SU-DHL-6 (cell line): ENCODE data around the gene SLC25A1.

ENCODE experiments used
- H2AFZ ChIP-seq: fragments of 200-600 bp; sonication (generic); 2 replicates; pipeline ENCODE4 v1.6.1; 2014; ENCODE audit warnings: low read depth, mild to moderate bottlenecking, moderate library complexity, mixed read lengths, antibody characterized with exemption, low read length; ENCODE audit not compliant: severe bottlenecking
- H3F3A ChIP-seq: fragments of 200-600 bp; shearing (Covaris generic); 2 replicates; pipeline ENCODE4 v1.6.0; 2016; ENCODE audit warnings: antibody characterized with exemption, mild to moderate bottlenecking; ENCODE audit not compliant: insufficient read depth
- H3K27ac ChIP-seq: fragments of 200-600 bp; sonication (generic); 2 replicates; pipeline ENCODE4 v1.5.1; 2016; ENCODE audit warnings: low read depth, mild to moderate bottlenecking, low read length, moderate library complexity, mixed read lengths
- H3K27me3 ChIP-seq: fragments of 200-600 bp; sonication (generic), shearing (Covaris generic); 2 replicates; pipeline ENCODE4 v1.6.0; 2014; ENCODE audit warnings: mild to moderate bottlenecking, low read length
- H3K36me3 ChIP-seq: fragments of 200-600 bp; sonication (generic); 2 replicates; pipeline ENCODE4 v1.6.1; 2014; ENCODE audit warnings: mild to moderate bottlenecking, low read length, mixed read lengths
- H3K4me2 ChIP-seq: fragments of 300-600, 200-600 bp; shearing (Covaris generic), sonication (generic); 2 replicates; pipeline ENCODE4 v1.6.0; 2014; ENCODE audit warnings: low read length, low read depth, mild to moderate bottlenecking; ENCODE audit not compliant: poor library complexity, severe bottlenecking
- H3K4me3 ChIP-seq: fragments of 200-600 bp; sonication (generic); 2 replicates; pipeline ENCODE4 v1.5.1; 2014; ENCODE audit warnings: antibody characterized with exemption, low read length, mild to moderate bottlenecking, mixed read lengths; ENCODE audit not compliant: insufficient read depth, poor library complexity, severe bottlenecking
- H3K79me2 ChIP-seq: fragments of 200-600 bp; sonication (generic); 2 replicates; pipeline ENCODE4 v1.6.1; 2014; ENCODE audit warnings: mild to moderate bottlenecking, low read length, moderate library complexity; ENCODE audit not compliant: insufficient read depth
- H3K9ac ChIP-seq: fragments of 200-600 bp; sonication (generic); 2 replicates; pipeline ENCODE4 v1.7.0; 2014; ENCODE audit warnings: mild to moderate bottlenecking, low read length
- H3K9me2 ChIP-seq: fragments of 200-600 bp; sonication (generic); replicated peaks from 2 replicates; pipeline ENCODE4 v1.6.1; 2014; ENCODE audit warnings: low read length; ENCODE audit not compliant: insufficient read depth
- H3K9me3 ChIP-seq: fragments of 200-600 bp; sonication (generic); 2 replicates; pipeline ENCODE4 v1.6.1; 2014; ENCODE audit warnings: low read length, mixed read lengths; ENCODE audit not compliant: insufficient read depth
- H4K20me1 ChIP-seq: fragments of 200-600 bp; sonication (generic); 2 replicates; pipeline ENCODE4 v1.6.1; 2014; ENCODE audit warnings: low read depth, mild to moderate bottlenecking, antibody characterized with exemption, low read length, moderate library complexity, mixed read lengths
- CTCF ChIP-seq: fragments of 200-600 bp; sonication (generic); IDR thresholded peaks from one replicate; pipeline ENCODE4 v1.5.1; 2017; ENCODE audit warnings: antibody characterized with exemption, mild to moderate bottlenecking, low read length, moderate library complexity; ENCODE audit not compliant: insufficient read depth, poor library complexity, severe bottlenecking
- EZH2phosphoT487 ChIP-seq: fragments of 200-600 bp; sonication (generic), shearing (Covaris generic); conservative IDR thresholded peaks from 2 replicates; pipeline ENCODE4 v1.6.1; 2018; ENCODE audit warnings: mild to moderate bottlenecking, antibody characterized with exemption, low read length, moderate library complexity, mixed read lengths

The SLC25A1 gene

GRCh38 chr22:19136915-19137314 is 41.6 kb downstream of the SLC25A1 start:
- Histone ChIP-seq H3K36me3 (no peaks in the 10 kb centered on the region), H3K27ac (no peak overlapping the region), H3K79me2 (no peaks in the 10 kb centered on the region), H3K4me2 (no peak overlapping the region), H4K20me1 (no peaks in the 10 kb centered on the region), H3F3A (no peaks in the 10 kb centered on the region), H3K9ac (no peak overlapping the region), H3K27me3 (no peaks in the 10 kb centered on the region), H3K9me3 (no peaks in the 10 kb centered on the region), H3K9me2 (no peaks in the 10 kb centered on the region), H2AFZ (no peak overlapping the region), H3K4me3 (no peak overlapping the region)
- TF ChIP-seq EZH2phosphoT487 (no peak), CTCF (no peak)

- H3K9me2 ChIP-seq = no peaks in the 10 kb centered on the region
- H2AFZ ChIP-seq = no peak overlapping the region
- TF ChIP-seq EZH2phosphoT487 (no peak), CTCF (no peak)
- H3K79me2 ChIP-seq = no peaks in the 10 kb centered on the region
- H3K27ac ChIP-seq = no peak overlapping the region
- H3K27me3 ChIP-seq = no peaks in the 10 kb centered on the region
- no peaks in the 10 kb centered on the region for H3K36me3 ChIP-seq
- H3K4me3 ChIP-seq = no peak overlapping the region
- H4K20me1 ChIP-seq = no peaks in the 10 kb centered on the region
- no peaks in the 10 kb centered on the region for H3K9me3 ChIP-seq
- H3K4me2 ChIP-seq = no peak overlapping the region
- H3K9ac ChIP-seq = no peak overlapping the region
- H3F3A ChIP-seq = no peaks in the 10 kb centered on the region
These were observed 43.7 kb downstream of the SLC25A1 start for GRCh38 chr22:19134874-19135273.

- Histone ChIP-seq H3K27ac (no peak overlapping the region), H3K4me3 (no peak overlapping the region), H3K9me3 (no peaks in the 10 kb centered on the region), H4K20me1 (no peaks in the 10 kb centered on the region), H3K27me3 (no peaks in the 10 kb centered on the region), H3K9ac (no peak overlapping the region), H3K9me2 (no peaks in the 10 kb centered on the region), H3K4me2 (no peak overlapping the region), H3K79me2 (no peaks in the 10 kb centered on the region), H3K36me3 (no peaks in the 10 kb centered on the region), H2AFZ (no peak overlapping the region), H3F3A (no peaks in the 10 kb centered on the region)
- no peak for TF ChIP-seq CTCF
- TF ChIP-seq EZH2phosphoT487 = no peak
These were observed 44.2 kb downstream of the SLC25A1 start for GRCh38 chr22:19134176-19134831.
